Activated naive CD8-positive, alpha-beta T cell treated with anti-CD3 and anti-CD28 coated beads for 36 hours (primary cell): Measurements from ENCODE around the gene HAPLN2. TPM values are rescaled to one million over a fixed set of nuclear protein-coding genes. Genes with fewer than 3 reads are reported as not detected.
A peak's percentile ranks its signal among the peaks of the same experiment; 100 is the strongest.

Experiments
- DNase-seq: peaks from one replicate; pipeline ENCODE4 v3.0.0; 2021
- H3K27ac Mint-ChIP-seq: one replicate; pipeline ENCODE4 v1.8.0; 2022; ENCODE audit warnings: mild to moderate bottlenecking, moderate library complexity, mixed read lengths
- H3K27me3 Mint-ChIP-seq: one replicate; pipeline ENCODE4 v1.8.0; 2022; ENCODE audit warnings: mild to moderate bottlenecking, mixed read lengths
- H3K36me3 Mint-ChIP-seq: one replicate; pipeline ENCODE4 v1.8.0; 2021; ENCODE audit warnings: mild to moderate bottlenecking, mixed read lengths
- H3K4me1 Mint-ChIP-seq: one replicate; pipeline ENCODE4 v1.8.0; 2021; ENCODE audit warnings: mixed read lengths
- H3K4me3 Mint-ChIP-seq: one replicate; pipeline ENCODE4 v1.8.0; 2022; ENCODE audit warnings: mild to moderate bottlenecking, moderate library complexity, mixed read lengths
- H3K9me3 Mint-ChIP-seq: one replicate; pipeline ENCODE4 v1.8.0; 2022; ENCODE audit warnings: mixed read lengths
- total RNA-seq, 2 experiments: library from RNA; stranded (reverse); gene quantifications; one replicate each; pipeline ENCODE4 v1.2.3, GENCODE V29; 2021

The HAPLN2 gene
- total RNA-seq = not detected

DNA sequence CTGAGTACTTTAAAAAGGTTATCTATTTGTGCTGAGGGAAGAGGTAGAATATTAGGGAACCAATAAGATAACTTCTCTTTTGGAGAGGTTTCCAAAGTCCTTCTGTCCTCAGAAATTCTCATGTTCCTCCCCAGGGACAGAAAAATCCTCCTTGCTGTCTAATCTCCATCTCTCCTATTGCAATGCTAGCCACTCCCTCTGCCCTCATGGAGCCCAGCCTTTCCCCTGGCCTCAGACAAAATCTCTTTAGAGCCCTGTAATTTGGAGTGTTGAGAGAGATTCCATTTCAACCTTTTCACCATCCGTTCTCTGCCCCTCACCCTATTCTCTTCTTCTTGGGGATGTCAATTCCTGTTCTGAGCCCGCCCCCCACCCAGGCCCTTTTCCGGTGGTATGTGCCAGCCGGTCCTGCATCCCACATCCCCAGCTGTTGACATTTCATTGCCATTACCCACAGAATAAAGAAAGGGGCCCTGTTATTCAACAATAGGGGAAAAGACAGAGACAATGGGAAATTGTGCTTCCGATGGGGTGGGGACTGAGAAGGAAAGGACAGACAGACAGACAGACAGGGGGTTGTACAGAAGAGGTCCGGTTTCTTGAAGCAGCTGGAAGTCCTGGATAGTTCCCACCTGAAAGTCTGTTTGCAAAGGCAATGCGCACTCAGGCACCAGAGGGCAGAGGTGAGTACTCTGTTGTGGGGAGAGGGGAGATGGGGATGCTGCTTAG lies at the start of gene HAPLN2:
Gene HAPLN2 (plus strand): TSS at position 563 of the 729 bp plus-strand sequence. CDS start 4,076 bp downstream, outside the sequence.
- Mint-ChIP-seq H3K27me3 (peaks cover 88% of the 10 kb centered on the region), H3K4me3 (no peak within 1 kb of the TSS), H3K27ac (no peak within 1 kb of the TSS), H3K4me1 (no peaks in the 10 kb centered on the region), H3K9me3 (no peaks in the 10 kb centered on the region), H3K36me3 (no peaks in the 10 kb centered on the region)
- no peak for DNase-seq

- H3K27ac Mint-ChIP-seq = no peak overlapping the region
- peaks cover 4% of the 10 kb centered on the region for H3K36me3 Mint-ChIP-seq
- no peaks in the 10 kb centered on the region for H3K9me3 Mint-ChIP-seq
- H3K4me1 Mint-ChIP-seq = peaks cover 18% of the 10 kb centered on the region
- no peak for DNase-seq
- peak overlapping the region; percentile 99 for H3K4me3 Mint-ChIP-seq
- H3K27me3 Mint-ChIP-seq = peaks cover 34% of the 10 kb centered on the region
These were observed 47.9 kb upstream of the HAPLN2 start for GRCh38 chr1:156571261-156571852.

GRCh38 chr1:156571919-156572662 lies 47.1 kb upstream of the HAPLN2 start, which contains the start of gene IQGAP3:
Gene IQGAP3, minus strand, starts transcription at chr1:156572565. Its CDS starts 36 bp downstream, at chr1:156572529.
- no peaks in the 10 kb centered on the region for H3K9me3 Mint-ChIP-seq
- peak within 1 kb of the TSS; percentile 81 for H3K27ac Mint-ChIP-seq
- H3K36me3 Mint-ChIP-seq = peaks cover 4% of the 10 kb centered on the region
- H3K27me3 Mint-ChIP-seq = peaks cover 34% of the 10 kb centered on the region
- peak within 1 kb of the TSS; percentile 99 for H3K4me3 Mint-ChIP-seq
- H3K4me1 Mint-ChIP-seq = peaks cover 18% of the 10 kb centered on the region
- peak; percentile 79 for DNase-seq

DNA sequence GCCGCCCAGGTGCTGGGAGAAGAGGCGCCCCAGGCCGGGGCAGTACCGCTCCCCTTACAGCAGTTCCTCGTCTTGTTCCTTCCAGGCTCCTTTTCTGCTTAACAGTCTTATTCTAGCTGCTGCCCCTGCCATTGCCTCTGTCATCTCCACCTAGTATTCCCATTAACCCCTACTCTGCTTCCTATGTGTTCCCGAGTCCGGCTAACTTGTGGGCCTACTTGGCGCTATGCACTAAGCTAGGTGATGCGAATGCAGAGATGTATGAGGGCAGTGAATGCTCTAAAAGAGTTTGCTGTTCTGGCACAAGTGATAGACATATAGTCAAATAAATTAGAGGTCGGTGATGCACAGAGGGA lies 46.6 kb upstream of the HAPLN2 start:
- H3K27ac Mint-ChIP-seq = no peak overlapping the region
- DNase-seq = no peak
- H3K36me3 Mint-ChIP-seq = peaks cover 4% of the 10 kb centered on the region
- H3K4me3 Mint-ChIP-seq = peak overlapping the region; percentile 99
- peaks cover 34% of the 10 kb centered on the region for H3K27me3 Mint-ChIP-seq
- H3K4me1 Mint-ChIP-seq = peaks cover 18% of the 10 kb centered on the region
- no peaks in the 10 kb centered on the region for H3K9me3 Mint-ChIP-seq

GRCh38 chr1:156574039-156574633 lies 45.1 kb upstream of the HAPLN2 start:
- Mint-ChIP-seq H3K27ac (no peak overlapping the region), H3K27me3 (peaks cover 34% of the 10 kb centered on the region), H3K36me3 (peaks cover 3% of the 10 kb centered on the region), H3K4me3 (no peak overlapping the region), H3K4me1 (peaks cover 18% of the 10 kb centered on the region), H3K9me3 (no peaks in the 10 kb centered on the region)
- no peak for DNase-seq

DNA sequence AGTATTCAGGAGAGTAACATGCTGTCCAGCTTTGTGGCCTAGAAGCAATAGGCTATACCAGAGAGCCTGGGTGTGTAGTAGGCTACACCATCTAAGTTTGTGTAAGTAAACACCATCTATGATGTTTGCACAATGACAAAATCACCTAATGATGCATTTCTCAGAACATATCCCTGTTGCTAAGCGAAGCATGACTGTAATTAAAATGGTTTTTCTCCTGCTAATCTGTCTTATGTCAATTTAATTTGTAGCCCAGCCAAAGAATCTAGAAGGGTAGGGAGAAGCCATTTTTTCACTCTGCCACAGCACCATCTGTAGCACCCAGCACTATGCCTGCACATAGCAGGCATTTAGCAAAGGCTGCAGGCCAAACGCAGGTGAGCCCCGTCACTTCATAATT lies 41.7 kb upstream of the HAPLN2 start:
- Mint-ChIP-seq H3K9me3 (no peaks in the 10 kb centered on the region), H3K4me1 (peaks cover 10% of the 10 kb centered on the region), H3K27me3 (peaks cover 13% of the 10 kb centered on the region), H3K4me3 (no peak overlapping the region), H3K27ac (no peak overlapping the region), H3K36me3 (no peaks in the 10 kb centered on the region)
- no peak for DNase-seq

DNA sequence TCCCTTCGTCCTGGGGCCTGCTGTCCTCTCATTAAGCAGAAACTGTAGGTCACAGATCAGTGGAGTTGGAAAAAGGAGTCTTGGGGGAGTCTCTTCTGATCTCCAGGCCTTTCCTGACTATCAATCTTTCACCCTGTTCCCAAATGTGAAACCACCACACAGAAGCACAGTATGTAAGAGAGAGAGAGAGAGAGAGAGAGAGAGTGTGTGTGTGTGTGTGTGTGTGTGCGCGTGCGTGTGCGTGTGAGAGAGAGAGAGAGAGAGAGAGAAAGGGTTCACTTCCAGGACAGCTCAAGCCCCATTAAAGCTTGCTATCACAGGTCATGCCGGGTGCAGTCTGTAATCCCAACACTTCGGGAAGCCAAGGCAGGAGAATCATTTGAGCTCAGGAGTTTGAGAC lies 41.2 kb upstream of the HAPLN2 start:
- H3K36me3 Mint-ChIP-seq = no peaks in the 10 kb centered on the region
- H3K27me3 Mint-ChIP-seq = peaks cover 8% of the 10 kb centered on the region
- H3K27ac Mint-ChIP-seq = no peak overlapping the region
- no peak overlapping the region for H3K4me3 Mint-ChIP-seq
- no peak for DNase-seq
- H3K4me1 Mint-ChIP-seq = peaks cover 12% of the 10 kb centered on the region
- no peaks in the 10 kb centered on the region for H3K9me3 Mint-ChIP-seq

GRCh38 chr1:156579472-156579871 lies 39.7 kb upstream of the HAPLN2 start, which contains the start of gene TTC24:
Gene TTC24, plus strand, starts transcription at chr1:156579723. Its CDS starts 1,642 bp downstream, at chr1:156581365.
- Mint-ChIP-seq H3K4me3 (no peak within 1 kb of the TSS), H3K27me3 (no peaks in the 10 kb centered on the region), H3K9me3 (no peaks in the 10 kb centered on the region), H3K27ac (no peak within 1 kb of the TSS), H3K4me1 (peaks cover 23% of the 10 kb centered on the region), H3K36me3 (peaks cover 2% of the 10 kb centered on the region)
- DNase-seq = no peak

- Mint-ChIP-seq H3K27me3 (no peaks in the 10 kb centered on the region), H3K9me3 (no peaks in the 10 kb centered on the region), H3K4me1 (peaks cover 23% of the 10 kb centered on the region), H3K27ac (peak overlapping the region; percentile 98), H3K36me3 (peaks cover 9% of the 10 kb centered on the region), H3K4me3 (peak overlapping the region; percentile 99)
- peak; percentile 74 for DNase-seq
These were observed 37.4 kb upstream of the HAPLN2 start for GRCh38 chr1:156581661-156582387.

- peak; percentile 61 for DNase-seq
- peaks cover 23% of the 10 kb centered on the region for H3K4me1 Mint-ChIP-seq
- no peaks in the 10 kb centered on the region for H3K27me3 Mint-ChIP-seq
These were observed 36.7 kb upstream of the HAPLN2 start for GRCh38 chr1:156582388-156583017.

GRCh38 chr1:156583821-156584622 lies 35.2 kb upstream of the HAPLN2 start:
- Mint-ChIP-seq H3K27me3 (no peaks in the 10 kb centered on the region), H3K4me1 (peaks cover 23% of the 10 kb centered on the region), H3K36me3 (peaks cover 9% of the 10 kb centered on the region), H3K9me3 (no peaks in the 10 kb centered on the region), H3K27ac (peak overlapping the region; percentile 98), H3K4me3 (peak overlapping the region; percentile 99)
- DNase-seq = peak; percentile 67

More at GRCh38 chr1:156582388-156583017, 36.7 kb upstream of the HAPLN2 start:
- peaks cover 9% of the 10 kb centered on the region for H3K36me3 Mint-ChIP-seq
- no peaks in the 10 kb centered on the region for H3K9me3 Mint-ChIP-seq
- H3K4me3 Mint-ChIP-seq = peak overlapping the region; percentile 99
- H3K27ac Mint-ChIP-seq = peak overlapping the region; percentile 98

- peaks cover 9% of the 10 kb centered on the region for H3K36me3 Mint-ChIP-seq
- no peak overlapping the region for H3K27ac Mint-ChIP-seq
- no peak for DNase-seq
- no peaks in the 10 kb centered on the region for H3K9me3 Mint-ChIP-seq
- peaks cover 23% of the 10 kb centered on the region for H3K4me1 Mint-ChIP-seq
- H3K27me3 Mint-ChIP-seq = no peaks in the 10 kb centered on the region
- H3K4me3 Mint-ChIP-seq = no peak overlapping the region
These were observed 34.4 kb upstream of the HAPLN2 start for GRCh38 chr1:156584813-156585212.

DNA sequence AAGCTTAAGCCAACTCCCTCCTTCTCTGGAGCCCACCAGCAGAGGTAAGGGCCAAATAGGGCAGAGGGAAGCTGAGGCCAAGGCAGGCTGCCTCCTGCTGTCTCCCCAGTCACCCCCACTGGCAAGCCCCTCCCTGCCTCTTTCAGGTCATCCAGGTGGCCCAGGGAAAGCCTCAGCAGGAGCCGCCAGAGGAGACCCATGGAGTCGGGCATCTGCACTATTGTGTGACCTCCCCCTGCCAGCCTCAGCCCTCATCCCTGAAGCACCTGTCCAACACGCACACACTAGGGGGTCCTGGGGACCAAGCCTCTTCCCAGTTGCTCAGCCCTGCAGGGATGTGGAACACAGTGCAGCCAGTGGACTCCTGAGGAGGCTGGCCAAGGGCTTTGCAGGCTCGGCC lies 32.9 kb upstream of the HAPLN2 start:
- H3K9me3 Mint-ChIP-seq = no peaks in the 10 kb centered on the region
- no peak for DNase-seq
- no peak overlapping the region for H3K27ac Mint-ChIP-seq
- no peak overlapping the region for H3K4me3 Mint-ChIP-seq
- H3K36me3 Mint-ChIP-seq = peaks cover 9% of the 10 kb centered on the region
- H3K27me3 Mint-ChIP-seq = no peaks in the 10 kb centered on the region
- peaks cover 26% of the 10 kb centered on the region for H3K4me1 Mint-ChIP-seq
